ENCODE results near the gene SERTM1.

The SERTM1 gene

GRCh38 chr13:36650611-36651010 is 23.2 kb upstream of the SERTM1 start:
- Histone ChIP-seq H3K27me3 (no peaks in the 10 kb centered on the region), H3K36me3 (no peaks in the 10 kb centered on the region), H3K27ac (no peak overlapping the region), H3K9me3 (no peaks in the 10 kb centered on the region), H3K4me3 (ENCODE audit: low read depth in 1 of 2, low read length in 1 of 2) (no peak overlapping the region), H3K4me1 (ENCODE audit: control insufficient read depth in 1 of 2, insufficient read depth in 1 of 2, low read depth in 1 of 2, low read length in 1 of 2) (no peaks in the 10 kb centered on the region)
- TF ChIP-seq CTCF (IDR thresholded peaks at IDR 0.05), result no peak

- Histone ChIP-seq H3K36me3 (no peaks in the 10 kb centered on the region), H3K9me3 (no peaks in the 10 kb centered on the region), H3K4me1 (ENCODE audit: control insufficient read depth in 1 of 2, insufficient read depth in 1 of 2, low read depth in 1 of 2, low read length in 1 of 2) (no peaks in the 10 kb centered on the region), H3K27ac (no peak overlapping the region), H3K4me3 (ENCODE audit: low read depth in 1 of 2, low read length in 1 of 2) (no peak overlapping the region), H3K27me3 (no peaks in the 10 kb centered on the region)
- TF ChIP-seq CTCF (IDR thresholded peaks at IDR 0.05), result no peak
Observed at GRCh38 chr13:36665630-36666029, 8.2 kb upstream of the SERTM1 start.

- no peaks in the 10 kb centered on the region for H3K9me3 ChIP-seq
- no peak for TF ChIP-seq CTCF (IDR thresholded peaks at IDR 0.05)
- H3K36me3 ChIP-seq, result no peaks in the 10 kb centered on the region
- H3K27ac ChIP-seq, result no peak overlapping the region
- H3K4me3 ChIP-seq (ENCODE audit: low read depth in 1 of 2, low read length in 1 of 2), result no peak overlapping the region
- peaks cover under 1% of the 10 kb centered on the region for H3K27me3 ChIP-seq
- no peaks in the 10 kb centered on the region for H3K4me1 ChIP-seq (ENCODE audit: control insufficient read depth in 1 of 2, insufficient read depth in 1 of 2, low read depth in 1 of 2, low read length in 1 of 2)
Observed at GRCh38 chr13:36666477-36667229, 7.2 kb upstream of the SERTM1 start.

GRCh38 chr13:36668316-36668715 is 5.5 kb upstream of the SERTM1 start:
- Histone ChIP-seq H3K9me3 (no peaks in the 10 kb centered on the region), H3K27ac (no peak overlapping the region), H3K4me3 (ENCODE audit: low read depth in 1 of 2, low read length in 1 of 2) (no peak overlapping the region), H3K27me3 (peaks cover 17% of the 10 kb centered on the region), H3K4me1 (ENCODE audit: control insufficient read depth in 1 of 2, insufficient read depth in 1 of 2, low read depth in 1 of 2, low read length in 1 of 2) (no peaks in the 10 kb centered on the region), H3K36me3 (no peaks in the 10 kb centered on the region)
- TF ChIP-seq CTCF (IDR thresholded peaks at IDR 0.05), result no peak

- Histone ChIP-seq H3K9me3 (no peaks in the 10 kb centered on the region), H3K4me3 (ENCODE audit: low read depth in 1 of 2, low read length in 1 of 2) (no peak overlapping the region), H3K36me3 (no peaks in the 10 kb centered on the region), H3K27ac (no peak overlapping the region), H3K4me1 (ENCODE audit: control insufficient read depth in 1 of 2, insufficient read depth in 1 of 2, low read depth in 1 of 2, low read length in 1 of 2) (peaks cover 0 to 8% of the 10 kb centered on the region in 2 experiments), H3K27me3 (peaks cover 61% of the 10 kb centered on the region)
- no peak for TF ChIP-seq CTCF (IDR thresholded peaks at IDR 0.05)
Observed at GRCh38 chr13:36673352-36673751, 468 bp upstream of the SERTM1 start.
